CD4-positive, alpha-beta T cell treated with Interleukin-4 for 4 hours (primary cell): Measurements from ENCODE around the gene TBC1D24.
A peak's percentile ranks its signal among the peaks of the same experiment; 100 is the strongest.
"Not testable (repeated sequence)": the region's sequence is repeated elsewhere in the genome, so short reads cannot be mapped to it uniquely, and the experiment has no call there.

Experiments used
- DNase-seq: peaks from one replicate; pipeline ENCODE4 v3.0.0-alpha.2; 2020

The TBC1D24 gene

DNA sequence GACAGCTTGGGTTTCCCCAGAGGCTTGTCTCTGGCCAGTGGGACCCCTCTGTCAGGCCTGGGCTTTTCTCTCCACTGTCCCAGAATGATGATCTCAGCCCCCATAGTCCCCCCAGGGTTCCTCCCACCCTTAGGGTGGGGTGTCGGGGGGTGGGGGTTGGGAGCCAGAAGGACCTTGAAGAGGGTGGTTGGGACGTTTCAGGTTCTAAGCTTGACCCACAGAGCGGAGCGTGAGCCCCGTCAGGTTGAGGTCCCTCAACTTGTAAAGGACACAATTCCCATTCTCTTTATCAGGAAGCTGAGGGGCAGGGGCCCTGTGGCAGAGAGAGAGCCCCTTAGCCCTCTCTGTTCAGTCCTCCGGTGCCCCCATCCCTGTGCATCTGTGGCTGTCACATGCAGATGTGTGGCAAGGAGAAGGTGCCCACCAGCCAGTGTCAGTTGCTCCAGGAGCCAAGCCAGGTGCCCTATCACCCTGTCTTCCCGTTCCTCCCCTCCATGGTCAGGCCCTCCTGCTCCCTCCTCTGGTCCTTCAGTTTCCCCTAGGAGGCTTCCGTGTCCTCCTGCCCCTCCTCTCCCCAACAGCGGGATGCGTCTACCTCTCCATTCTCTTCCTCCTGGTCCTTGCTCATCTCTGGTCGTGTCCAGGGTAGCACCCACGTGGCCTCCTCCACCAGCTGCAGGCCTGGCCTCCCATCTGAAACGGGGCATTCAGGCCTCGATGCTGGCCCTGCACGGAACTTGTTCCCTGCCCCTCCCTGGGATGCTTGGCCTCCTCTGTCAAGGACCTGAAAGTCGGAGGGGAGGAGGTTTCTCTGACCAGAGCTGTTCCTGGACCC lies 5.3 kb upstream of the TBC1D24 start:
- no peak for DNase-seq

DNA sequence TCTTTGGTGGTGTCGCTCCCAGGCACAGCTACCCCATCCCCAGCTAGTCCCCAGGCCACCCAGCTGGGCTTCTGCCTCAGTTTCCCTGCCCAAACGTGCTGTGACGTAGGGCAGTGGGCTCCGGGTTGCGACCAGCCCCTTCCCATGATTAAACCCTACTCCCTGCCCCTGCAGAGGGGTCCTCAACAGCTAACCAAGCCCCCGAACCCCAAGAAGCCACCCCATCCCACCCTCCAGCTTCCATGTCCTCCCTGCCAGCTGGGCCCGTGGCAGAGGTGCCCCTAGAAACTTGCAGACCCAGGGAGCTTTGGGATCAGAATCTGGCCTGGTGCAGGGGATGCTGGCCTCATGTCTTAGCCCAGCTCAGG lies 4.7 kb upstream of the TBC1D24 start:
- DNase-seq: no peak

DNA sequence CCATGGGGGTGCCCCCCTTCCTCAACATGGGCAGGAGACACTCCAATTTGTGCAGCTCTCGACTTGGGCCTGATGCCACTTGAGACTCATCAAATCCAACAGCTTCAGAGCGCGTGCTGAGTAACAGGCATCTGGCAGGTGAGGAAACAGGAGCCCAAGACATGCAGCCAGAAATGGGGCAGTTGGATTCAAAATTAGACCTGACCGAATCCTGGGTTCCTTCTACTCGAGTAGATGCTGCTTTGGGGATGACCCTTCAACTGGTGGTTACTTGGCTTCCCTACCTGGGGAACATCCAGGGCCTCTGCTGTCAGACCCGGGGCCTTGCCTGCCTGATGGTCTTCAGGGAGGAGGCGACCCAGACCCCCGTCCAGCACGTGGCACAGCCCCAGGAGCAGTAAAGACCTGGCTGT lies 4.3 kb upstream of the TBC1D24 start:
- DNase-seq: no peak

DNA sequence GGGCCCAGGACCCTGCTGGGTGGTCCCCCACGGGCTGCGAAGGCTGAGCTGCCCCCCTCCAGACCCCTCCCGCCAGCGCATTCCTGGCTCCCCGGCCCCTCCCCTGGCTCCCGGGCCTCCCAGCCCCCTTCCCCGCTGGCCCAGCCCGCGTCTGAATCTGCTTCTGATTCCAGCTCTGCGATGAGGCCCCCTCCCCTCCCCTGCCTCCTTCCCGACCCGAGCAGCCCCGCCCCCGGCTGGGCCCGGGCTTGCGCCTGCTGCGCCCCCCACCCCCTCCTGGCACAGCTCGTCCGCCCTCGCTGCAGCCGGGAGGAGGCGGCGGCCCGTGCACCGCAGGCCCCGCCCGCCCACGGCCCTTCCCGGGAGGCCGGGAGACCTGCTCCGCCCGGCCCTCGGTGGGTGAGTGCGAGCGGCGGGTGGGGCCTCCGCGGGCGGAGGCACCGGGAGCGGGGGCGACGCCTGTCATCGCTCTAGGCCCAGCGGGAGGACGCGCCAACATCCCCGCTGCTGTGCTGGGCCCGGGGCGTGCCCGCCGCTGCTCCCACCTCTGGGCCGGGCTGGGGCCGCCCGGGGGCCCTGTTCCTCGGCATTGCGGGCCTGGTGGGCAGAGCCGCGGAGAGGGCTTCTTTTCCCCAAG lies 3.8 kb upstream of the TBC1D24 start, which contains the start of gene NTN3:
Gene NTN3 (plus strand): TSS at position 282 of the 637 bp plus-strand sequence. CDS start 405 bp downstream, outside the sequence.
- DNase-seq: no peak

DNA sequence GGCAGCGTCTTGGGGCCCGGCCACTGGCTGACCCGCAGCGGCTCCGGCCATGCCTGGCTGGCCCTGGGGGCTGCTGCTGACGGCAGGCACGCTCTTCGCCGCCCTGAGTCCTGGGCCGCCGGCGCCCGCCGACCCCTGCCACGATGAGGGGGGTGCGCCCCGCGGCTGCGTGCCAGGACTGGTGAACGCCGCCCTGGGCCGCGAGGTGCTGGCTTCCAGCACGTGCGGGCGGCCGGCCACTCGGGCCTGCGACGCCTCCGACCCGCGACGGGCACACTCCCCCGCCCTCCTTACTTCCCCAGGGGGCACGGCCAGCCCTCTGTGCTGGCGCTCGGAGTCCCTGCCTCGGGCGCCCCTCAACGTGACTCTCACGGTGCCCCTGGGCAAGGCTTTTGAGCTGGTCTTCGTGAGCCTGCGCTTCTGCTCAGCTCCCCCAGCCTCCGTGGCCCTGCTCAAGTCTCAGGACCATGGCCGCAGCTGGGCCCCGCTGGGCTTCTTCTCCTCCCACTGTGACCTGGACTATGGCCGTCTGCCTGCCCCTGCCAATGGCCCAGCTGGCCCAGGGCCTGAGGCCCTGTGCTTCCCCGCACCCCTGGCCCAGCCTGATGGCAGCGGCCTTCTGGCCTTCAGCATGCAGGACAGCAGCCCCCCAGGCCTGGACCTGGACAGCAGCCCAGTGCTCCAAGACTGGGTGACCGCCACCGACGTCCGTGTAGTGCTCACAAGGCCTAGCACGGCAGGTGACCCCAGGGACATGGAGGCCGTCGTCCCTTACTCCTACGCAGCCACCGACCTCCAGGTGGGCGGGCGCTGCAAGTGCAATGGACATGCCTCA lies 3.1 kb upstream of the TBC1D24 start:
- no peak for DNase-seq

DNA sequence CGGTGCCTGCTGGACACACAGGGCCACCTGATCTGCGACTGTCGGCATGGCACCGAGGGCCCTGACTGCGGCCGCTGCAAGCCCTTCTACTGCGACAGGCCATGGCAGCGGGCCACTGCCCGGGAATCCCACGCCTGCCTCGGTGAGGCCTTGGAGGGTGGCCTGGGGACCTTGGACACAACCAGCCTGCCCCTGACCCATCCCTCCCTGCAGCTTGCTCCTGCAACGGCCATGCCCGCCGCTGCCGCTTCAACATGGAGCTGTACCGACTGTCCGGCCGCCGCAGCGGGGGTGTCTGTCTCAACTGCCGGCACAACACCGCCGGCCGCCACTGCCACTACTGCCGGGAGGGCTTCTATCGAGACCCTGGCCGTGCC lies 2.5 kb upstream of the TBC1D24 start:
- no peak for DNase-seq

DNA sequence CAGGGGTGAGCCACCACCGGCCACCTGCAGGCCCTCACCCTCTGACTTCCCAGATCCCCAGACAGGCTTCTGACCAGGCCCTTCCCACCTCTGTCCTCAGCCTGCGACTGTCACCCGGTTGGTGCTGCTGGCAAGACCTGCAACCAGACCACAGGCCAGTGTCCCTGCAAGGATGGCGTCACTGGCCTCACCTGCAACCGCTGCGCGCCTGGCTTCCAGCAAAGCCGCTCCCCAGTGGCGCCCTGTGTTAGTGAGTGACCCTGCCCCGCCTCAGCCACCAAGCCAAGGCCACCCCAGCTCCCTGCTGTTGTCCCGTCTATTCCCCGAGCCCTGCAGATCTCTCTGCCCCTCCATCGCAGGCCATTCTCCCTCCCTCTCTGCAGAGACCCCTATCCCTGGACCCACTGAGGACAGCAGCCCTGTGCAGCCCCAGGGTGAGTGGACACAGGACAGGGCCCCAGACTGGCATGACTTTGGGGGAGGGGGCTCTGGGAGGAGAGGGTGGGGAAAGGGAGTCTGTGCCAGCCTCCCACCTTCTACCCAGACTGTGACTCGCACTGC lies 2.0 kb upstream of the TBC1D24 start:
- no peak for DNase-seq

DNA sequence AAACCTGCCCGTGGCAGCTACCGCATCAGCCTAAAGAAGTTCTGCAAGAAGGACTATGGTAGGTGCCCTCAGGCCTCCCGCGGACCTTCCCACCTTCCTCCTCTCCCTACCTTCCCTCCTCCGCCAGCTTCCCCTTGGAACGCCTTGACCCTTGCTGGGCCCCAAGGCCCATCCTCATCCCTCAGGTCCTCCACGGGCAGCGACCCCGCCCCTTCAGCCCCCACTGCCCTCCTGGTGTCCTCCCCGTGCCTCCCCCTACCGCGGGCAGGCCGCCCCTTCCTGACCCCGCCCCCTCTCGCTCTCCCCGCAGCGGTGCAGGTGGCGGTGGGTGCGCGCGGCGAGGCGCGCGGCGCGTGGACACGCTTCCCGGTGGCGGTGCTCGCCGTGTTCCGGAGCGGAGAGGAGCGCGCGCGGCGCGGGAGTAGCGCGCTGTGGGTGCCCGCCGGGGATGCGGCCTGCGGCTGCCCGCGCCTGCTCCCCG lies 1.4 kb upstream of the TBC1D24 start:
- peak; percentile 12 for DNase-seq

DNA sequence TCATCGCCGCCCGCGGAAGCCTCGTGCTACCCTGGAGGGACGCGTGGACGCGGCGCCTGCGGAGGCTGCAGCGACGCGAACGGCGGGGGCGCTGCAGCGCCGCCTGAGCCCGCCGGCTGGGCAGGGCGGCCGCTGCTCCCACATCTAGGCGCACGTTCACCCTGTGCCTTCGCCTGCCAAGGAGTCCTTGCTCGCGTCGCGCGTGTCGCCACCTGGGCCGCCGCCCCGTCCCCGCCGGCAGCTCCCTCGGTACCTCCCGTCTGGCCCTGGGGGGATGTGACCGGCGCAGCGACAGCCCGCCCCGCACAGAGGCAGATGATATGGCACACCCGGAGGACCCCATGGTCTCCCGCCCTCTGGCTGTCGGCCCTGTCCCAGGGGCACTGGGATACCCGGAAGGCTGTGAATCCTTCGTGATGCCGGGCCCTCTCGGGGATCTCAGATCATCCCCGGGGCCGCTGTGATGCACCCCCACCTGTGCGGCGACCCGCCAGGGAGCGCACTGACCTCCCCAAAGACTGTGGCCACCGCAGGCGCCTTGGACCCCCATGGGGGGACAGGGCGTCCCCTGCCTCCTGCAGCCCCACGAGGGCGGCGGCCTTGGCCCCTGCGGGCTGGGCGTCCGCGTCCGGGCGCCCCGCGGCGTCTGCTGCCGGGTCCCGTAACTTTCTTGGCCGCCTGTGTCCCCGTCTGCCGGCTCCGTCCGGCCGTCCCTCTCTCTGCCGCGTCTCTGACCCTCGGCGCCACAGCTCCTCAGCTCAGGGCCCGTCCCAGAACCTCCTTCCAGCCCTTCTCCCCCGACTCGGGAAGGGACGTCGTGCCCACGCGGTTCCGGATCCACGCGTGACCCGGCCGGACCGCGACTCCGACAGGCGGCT lies 689 bp upstream of the TBC1D24 start:
- peak; percentile 48 for DNase-seq

DNA sequence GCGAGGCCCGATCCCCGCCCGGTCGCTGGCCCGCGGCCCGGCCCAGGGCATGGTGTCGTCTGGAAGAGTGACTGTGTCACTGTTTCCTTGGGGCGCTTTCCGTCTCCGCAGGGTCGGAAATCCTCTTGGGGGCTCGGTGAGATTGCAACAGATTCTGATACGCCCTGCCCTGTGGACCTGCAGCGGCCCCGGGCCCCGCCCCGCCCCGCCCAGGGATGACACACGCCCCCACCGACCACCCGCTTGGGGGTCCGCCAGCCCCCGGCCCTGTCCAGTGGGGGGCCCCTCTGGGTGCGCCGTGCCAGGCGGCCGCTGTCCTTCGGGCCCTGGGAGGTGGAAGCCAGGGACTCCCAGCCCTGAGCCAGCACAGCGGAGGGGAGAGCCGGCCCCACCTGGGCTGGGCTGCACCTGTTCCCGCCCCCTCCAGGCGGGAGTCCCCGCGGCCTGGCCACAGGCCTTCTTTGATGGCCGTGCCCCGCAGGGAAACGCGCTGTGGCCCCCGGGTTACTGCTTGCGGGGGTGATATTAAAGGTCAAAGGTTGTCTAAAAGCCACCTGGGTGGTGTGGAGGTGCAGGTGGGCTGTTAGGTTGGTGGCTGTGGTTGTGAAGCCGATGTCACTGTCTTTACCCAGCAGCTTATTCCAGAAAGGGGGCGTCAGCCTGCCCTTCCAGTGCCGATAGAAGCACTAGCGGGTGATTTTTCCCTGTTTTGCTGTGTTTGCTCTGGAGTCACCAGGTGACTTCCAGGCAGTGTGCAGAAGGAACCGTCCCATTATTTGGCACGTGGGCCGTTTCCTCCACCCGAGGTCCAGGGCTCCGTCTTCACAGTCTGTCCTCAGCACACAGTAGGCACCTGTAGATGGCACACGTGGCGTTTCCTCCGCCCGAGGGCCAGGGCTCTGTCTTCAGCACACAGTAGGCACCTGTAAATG lies 752 bp downstream of the TBC1D24 start:
- DNase-seq: peak; percentile 18

DNA sequence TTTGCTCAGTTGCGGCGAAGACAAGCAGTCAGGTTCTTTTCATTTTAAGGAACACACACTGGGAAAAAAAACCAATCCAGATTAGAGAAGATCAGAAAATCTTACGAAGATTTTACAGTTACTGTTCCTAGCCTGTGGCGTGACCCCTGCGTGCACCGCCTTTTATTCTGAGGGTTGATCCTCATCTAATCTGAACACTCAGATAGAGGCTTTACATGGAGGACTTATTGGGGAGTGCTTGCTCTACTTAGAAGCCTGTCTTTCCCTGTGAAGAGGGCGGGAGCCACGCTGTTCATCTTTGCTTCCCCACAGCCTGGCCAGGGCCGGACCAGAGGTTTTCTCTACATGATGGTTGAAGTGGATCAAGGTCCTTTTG lies 1.4 kb downstream of the TBC1D24 start:
- DNase-seq: no peak

DNA sequence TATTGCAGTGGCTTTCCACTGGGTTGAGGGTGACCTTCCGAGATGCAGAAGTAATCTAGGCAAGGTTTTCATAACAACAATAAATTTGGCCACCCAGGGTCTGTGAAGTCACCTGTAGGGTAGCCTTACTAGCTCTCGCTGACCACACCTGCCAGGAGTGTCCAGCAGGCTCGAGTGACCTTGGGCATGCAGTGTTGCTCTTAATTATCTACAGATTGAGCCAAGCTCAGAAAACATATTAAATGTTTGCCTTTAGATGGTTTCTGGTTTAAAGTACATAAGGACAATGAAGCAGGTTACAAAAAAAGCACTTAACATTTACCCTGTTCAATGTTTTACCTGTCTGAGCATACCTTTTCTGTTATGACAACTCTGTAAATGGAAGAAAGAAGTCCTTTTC lies 1.8 kb downstream of the TBC1D24 start:
- DNase-seq: no peak

DNA sequence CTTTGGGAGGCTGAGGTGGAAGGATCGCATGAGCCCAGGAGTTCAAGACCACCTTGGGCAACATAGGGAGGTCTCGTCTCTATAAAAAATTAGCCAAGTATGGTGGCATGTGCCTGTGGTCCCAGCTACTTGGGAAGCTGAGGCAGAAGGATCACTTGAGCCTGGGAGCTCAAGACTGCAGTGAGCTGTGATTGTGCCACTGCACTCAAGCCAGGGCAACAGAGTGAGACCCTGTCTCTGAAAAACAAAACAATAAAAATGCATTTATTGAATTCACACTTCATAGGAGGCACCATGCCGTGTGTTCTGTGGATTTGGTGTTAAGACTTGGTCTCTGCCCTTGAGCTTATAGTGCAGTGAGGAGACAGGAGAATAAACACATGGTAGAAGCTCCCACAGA lies 2.4 kb downstream of the TBC1D24 start:
- no peak for DNase-seq

DNA sequence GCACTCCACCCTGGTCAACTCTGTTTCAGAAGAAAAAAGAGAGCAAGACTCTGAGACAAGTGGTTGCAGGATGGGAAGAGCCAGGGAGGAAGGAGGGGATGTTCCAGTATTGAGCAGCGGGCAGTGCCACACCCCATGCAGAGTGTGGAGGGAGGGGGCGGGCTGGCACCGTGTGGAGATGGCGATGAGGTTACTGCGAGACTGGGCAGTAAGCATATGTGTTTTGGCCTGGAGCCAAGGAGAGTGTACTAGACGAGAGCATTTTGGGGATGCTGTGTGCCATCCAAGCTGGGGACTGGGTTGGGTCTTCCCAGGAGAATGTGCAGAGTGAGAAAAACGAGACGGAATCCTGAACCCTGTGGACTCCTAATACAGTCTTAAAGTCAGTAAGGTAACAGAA lies 3.4 kb downstream of the TBC1D24 start:
- no peak for DNase-seq

DNA sequence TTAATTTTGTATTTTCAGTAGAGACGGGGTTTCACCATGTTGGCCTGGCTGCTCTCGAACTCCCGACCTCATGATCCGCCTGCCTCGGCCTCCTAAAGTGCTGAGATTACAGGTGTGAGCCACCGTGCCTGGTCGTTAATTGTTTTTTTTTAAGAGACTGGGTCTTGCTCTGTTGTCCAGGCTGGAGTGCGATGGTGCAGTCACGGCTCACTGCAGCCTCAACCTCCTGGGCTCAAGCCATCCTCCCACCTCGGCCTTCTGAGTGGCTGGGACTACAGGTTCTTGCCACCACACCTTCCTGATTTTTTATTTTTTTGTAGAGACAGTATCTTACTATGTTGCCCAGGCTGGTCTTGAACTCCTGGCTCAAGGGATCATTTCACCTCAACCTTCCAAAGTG lies 5.1 kb downstream of the TBC1D24 start:
- not testable (repeated sequence) for DNase-seq

DNA sequence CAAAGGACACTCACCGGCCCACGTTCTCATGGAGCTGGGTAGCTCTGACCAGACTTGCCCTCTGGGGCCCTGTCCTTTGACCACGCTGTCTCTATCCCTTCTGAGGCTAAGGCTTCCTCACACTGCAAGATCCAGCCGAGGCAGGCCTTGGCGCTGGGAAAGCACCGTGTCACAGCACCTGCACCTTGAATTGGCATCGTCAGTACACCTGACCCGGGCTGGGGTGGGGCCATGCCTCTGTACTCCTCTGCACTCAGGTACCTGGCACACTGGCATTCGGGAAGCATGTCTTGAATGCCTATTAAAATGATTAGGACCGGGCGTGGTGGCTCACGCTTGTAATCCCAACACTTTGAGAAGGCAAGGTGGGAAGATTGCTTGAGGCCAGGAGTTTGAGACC lies 6.0 kb downstream of the TBC1D24 start:
- DNase-seq: no peak

DNA sequence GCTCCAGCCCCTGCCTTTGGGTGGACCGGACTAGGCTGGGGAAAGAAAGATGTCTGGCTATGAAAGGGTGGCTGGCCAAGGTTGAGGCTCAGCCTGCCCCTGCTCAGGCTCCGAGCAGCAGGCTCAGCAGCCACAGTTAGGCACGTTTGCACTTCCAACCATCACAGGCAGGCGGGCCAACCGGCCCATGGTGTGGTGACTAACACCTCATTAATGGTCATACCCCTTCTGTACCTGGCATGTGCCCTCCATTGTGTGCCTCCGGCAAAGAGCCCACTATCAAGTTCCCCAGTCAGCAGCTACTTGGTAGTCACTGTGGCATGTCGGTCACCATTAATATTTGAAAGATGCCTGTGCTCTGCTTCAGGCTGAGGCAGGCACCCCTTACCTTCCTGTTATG lies 6.7 kb downstream of the TBC1D24 start:
- DNase-seq: no peak

DNA sequence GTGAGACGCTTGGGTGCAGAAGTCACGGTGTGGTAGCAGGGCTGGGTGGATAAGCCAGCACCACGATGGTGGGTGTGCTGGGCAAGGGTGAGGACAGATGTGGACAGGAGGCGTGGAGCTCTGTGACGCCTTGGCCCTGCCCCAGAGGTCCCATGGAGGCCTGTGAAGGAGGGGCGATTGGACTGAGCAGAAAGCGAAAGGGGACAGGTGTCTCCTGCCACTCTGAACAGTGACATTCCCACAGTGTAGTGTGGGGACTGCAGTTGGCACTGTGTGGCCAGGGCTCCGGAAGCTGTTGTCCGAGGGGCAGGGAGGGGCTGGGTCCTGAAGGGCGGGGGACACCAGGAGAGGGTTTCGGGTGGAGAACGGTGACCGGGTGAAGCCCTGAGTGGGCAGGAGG lies 7.3 kb downstream of the TBC1D24 start:
- no peak for DNase-seq

DNA sequence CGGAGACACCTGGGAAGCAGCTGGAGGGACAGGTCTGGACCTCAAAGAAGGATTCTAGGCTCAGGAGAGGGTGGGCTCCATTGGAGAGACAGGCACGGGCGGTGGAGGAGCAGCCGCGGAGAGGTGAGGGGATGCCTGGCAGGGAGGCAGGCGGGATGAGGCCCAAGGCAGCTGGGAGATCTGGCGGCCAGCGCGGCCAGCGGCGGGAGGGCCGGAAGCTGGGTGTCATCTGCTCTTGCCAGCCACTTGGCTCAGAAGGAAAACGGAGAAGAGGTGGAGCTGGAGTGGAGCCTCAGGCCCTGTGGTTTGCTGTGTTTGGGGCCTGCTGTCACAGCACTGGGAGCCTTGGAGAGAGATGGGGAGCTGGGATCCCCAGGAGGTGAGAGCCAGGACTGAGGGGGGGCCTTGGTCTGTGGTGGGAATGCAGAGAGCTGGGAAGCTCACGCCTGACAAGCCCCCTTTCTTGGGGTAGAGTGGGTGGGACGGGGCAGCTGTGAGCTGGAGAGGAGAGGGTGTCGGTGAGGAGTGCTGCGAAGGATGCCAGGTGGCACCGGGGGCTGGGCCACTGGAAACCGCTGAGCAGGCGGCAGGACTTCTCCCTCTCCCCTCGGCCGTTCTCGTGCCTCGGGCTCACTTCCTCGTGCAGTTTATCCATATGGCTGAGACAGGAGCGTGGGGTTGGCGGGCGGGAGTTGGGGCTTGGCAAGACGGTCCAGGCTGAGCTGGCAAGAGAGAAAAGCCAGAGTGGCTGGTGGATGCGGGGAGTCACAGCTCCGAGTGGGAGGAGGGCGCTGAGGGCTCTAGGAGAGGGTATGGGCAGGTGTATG lies 8.0 kb downstream of the TBC1D24 start:
- DNase-seq: no peak
